SU-DHL-6 (cell line): ENCODE data around the gene DNAH3.

ENCODE experiments used
- EZH2phosphoT487 ChIP-seq: fragments of 200-600 bp; sonication (generic), shearing (Covaris generic); conservative IDR thresholded peaks from 2 replicates; pipeline ENCODE4 v1.6.1; 2018; ENCODE audit warnings: mild to moderate bottlenecking, antibody characterized with exemption, low read length, moderate library complexity, mixed read lengths
- TF ChIP-seq, protein P1 (sequence below): fragments of 200-600 bp; sonication (generic); IDR thresholded peaks from one replicate; pipeline ENCODE4 v1.5.1; 2017; ENCODE audit warnings: antibody characterized with exemption, mild to moderate bottlenecking, low read length, moderate library complexity; ENCODE audit not compliant: insufficient read depth, poor library complexity, severe bottlenecking

DNA sequence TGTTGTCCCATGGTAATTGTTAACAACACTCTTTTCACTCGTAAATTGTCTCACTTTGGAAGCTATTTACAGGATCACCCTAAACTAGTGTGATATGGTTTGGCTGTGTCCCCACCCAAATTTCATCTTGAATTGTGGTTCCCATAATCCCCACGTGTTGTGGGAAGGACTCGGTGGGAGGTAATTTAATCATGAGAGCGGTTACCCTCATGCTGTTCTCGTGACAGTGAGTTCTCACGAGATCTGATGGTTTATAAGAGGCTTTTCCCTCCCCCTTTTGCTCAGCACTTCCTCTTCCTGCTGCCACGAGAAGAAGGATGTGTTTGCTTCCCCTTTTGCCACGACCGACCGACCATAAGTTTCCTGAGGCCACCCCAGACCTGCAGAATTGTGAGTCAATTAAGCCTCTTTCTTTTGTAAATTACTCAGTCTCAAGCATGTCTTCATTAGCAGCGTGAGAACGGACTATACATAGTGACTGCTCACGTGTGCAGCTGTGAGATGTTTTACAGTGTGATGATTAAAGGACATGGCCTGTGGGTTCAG lies 34.4 kb downstream of the DNAH3 start:
- TF ChIP-seq, protein P1, sequence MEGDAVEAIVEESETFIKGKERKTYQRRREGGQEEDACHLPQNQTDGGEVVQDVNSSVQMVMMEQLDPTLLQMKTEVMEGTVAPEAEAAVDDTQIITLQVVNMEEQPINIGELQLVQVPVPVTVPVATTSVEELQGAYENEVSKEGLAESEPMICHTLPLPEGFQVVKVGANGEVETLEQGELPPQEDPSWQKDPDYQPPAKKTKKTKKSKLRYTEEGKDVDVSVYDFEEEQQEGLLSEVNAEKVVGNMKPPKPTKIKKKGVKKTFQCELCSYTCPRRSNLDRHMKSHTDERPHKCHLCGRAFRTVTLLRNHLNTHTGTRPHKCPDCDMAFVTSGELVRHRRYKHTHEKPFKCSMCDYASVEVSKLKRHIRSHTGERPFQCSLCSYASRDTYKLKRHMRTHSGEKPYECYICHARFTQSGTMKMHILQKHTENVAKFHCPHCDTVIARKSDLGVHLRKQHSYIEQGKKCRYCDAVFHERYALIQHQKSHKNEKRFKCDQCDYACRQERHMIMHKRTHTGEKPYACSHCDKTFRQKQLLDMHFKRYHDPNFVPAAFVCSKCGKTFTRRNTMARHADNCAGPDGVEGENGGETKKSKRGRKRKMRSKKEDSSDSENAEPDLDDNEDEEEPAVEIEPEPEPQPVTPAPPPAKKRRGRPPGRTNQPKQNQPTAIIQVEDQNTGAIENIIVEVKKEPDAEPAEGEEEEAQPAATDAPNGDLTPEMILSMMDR = no peak
- TF ChIP-seq EZH2phosphoT487 = no peak
